NB4 (cell line): ENCODE data around the gene FAM210B.

Experiments
- CTCF ChIP-seq: IDR thresholded peaks from one replicate; pipeline ENCODE4 v1.5.1; 2012; ENCODE audit warnings: low read depth, low read length
- POLR2A ChIP-seq: IDR thresholded peaks from 2 replicates; pipeline ENCODE4 v1.6.1; 2011; ENCODE audit warnings: mild to moderate bottlenecking; ENCODE audit not compliant: insufficient read length; ENCODE audit errors: extremely low read depth

- TF ChIP-seq CTCF (no peak), POLR2A (no peak)
Observed at GRCh38 chr20:56406910-56407309, 48.1 kb downstream of the FAM210B start.
